ENCODE measurements around the gene SAXO2.
"Not testable (repeated sequence)": the region's sequence is repeated elsewhere in the genome, so short reads cannot be mapped to it uniquely, and the experiment has no call there.

Gene SAXO2

DNA sequence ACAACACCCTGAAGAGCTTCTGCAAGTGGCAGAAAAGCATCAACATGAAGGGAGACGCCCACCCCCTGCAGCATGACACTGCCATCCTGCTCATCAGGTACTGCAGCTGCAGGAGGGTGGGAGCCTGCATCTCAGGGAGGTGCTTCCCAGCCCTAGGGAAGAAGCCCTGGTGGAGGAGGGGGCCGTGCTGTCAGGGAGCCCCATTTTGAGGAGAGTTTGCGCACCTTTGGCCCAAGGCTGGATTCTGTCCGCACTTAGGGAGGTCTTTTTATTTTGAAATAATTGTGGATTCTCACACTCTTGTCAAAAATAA lies 42.1 kb downstream of the SAXO2 start:
- no peak overlapping the region for H3K4me3 ChIP-seq (ENCODE audit: low read depth, low read length)
- TF ChIP-seq, protein P1, sequence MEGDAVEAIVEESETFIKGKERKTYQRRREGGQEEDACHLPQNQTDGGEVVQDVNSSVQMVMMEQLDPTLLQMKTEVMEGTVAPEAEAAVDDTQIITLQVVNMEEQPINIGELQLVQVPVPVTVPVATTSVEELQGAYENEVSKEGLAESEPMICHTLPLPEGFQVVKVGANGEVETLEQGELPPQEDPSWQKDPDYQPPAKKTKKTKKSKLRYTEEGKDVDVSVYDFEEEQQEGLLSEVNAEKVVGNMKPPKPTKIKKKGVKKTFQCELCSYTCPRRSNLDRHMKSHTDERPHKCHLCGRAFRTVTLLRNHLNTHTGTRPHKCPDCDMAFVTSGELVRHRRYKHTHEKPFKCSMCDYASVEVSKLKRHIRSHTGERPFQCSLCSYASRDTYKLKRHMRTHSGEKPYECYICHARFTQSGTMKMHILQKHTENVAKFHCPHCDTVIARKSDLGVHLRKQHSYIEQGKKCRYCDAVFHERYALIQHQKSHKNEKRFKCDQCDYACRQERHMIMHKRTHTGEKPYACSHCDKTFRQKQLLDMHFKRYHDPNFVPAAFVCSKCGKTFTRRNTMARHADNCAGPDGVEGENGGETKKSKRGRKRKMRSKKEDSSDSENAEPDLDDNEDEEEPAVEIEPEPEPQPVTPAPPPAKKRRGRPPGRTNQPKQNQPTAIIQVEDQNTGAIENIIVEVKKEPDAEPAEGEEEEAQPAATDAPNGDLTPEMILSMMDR (IDR thresholded peaks at IDR 0.05; ENCODE audit: low read depth, low read length, missing control alignments): no peak
- no peak for DNase-seq (ENCODE audit: low read depth)
- in situ Hi-C loops (cut with HindIII; ENCODE audit: low sequenced_read_pairs): no loop called here

DNA sequence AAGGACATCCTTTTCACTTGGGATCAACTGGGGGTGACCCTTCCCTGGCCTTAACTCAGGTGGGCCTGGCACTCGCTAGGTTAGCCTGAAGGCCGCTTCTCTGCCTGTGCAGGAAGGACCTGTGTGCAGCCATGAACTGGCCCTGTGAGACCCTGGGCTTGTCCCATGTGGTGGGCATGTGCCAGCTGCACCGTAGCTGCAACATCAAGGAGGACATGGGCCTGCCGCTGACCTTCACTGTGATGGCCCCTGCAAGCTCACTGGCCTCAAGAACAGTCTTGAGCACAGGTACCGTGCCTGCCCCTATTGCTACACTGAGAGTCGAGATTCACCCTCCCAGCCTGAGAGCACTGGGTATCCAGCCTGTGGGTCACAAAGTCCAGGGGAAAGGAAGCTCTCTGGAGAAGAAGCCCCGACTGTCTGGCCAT lies 43.0 kb downstream of the SAXO2 start:
- TF ChIP-seq, protein P1 (IDR thresholded peaks at IDR 0.05; ENCODE audit: low read depth, low read length, missing control alignments): no peak
- no peak overlapping the region for H3K4me3 ChIP-seq (ENCODE audit: low read depth, low read length)
- in situ Hi-C loops (cut with HindIII; ENCODE audit: low sequenced_read_pairs): no loop called here
- DNase-seq (ENCODE audit: low read depth): no peak

DNA sequence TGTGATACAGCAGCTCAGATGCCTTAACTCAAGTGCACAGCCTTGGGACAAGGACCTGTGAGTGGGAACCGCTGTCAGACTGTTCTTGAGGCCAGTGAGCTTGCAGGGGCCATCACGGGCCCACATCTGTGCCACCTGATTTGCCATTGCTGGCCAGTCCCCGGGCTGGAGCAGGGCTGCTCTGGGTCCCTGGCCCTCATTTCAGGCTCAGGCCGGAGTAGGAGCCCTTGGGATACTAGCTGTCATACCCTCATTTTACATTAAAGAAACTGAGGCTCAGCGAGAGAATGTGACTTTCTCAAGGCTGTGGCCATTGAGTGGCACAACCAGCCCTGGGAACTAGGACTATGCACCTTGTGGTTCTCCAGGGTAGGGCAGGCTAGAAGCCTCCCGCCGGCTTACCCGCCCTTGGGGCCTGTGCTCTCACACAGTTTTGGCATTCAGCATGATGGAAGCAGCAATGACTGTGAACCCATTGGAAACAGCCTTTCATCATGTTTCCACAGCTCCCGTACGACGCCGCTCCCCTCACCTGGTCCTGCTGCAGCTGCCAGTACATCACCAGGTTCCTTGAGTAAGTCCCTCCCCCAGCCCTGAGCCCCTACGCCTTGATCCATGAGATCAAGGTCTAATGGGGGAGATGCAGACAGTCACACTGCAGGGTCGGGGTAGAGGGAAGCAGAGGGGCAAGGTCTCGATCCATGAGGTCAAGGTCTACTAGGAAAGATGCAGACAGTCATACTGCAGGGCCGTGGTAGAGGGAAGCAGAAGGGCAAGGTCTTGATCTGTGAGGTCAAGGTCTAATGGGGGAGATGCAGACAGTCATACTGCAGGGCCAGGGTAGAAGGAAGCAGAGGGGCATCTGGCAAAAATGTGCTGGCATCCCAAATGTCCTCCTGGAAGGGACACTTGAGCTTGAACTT lies 44.4 kb downstream of the SAXO2 start:
- in situ Hi-C loops (cut with HindIII; ENCODE audit: low sequenced_read_pairs): no loop called here
- TF ChIP-seq, protein P1 (IDR thresholded peaks at IDR 0.05; ENCODE audit: low read depth, low read length, missing control alignments): no peak
- H3K4me3 ChIP-seq (ENCODE audit: low read depth, low read length): no peak overlapping the region
- no peak for DNase-seq (ENCODE audit: low read depth)

DNA sequence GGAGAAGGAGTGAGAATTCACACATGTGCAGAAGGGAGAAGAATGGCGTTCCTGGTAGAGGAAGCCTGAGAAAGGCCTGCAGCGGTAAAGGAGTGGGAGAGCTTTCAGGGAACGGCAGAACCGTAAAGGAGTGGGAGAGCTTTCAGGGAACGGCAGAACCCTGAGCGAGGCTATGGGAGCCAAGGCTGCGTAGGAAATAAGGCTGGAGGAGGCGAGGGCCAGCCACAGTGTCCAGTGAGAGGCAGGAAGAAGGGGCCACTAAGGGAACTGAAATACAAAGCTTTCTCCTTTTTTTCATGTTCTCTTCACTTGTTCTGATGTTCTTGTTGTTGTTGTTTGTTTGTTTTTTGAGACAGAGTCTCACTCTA lies 45.1 kb downstream of the SAXO2 start:
- TF ChIP-seq, protein P1 (IDR thresholded peaks at IDR 0.05; ENCODE audit: low read depth, low read length, missing control alignments): no peak
- DNase-seq (ENCODE audit: low read depth): no peak
- no peak overlapping the region for H3K4me3 ChIP-seq (ENCODE audit: low read depth, low read length)
- in situ Hi-C loops (cut with HindIII; ENCODE audit: low sequenced_read_pairs): no loop called here

DNA sequence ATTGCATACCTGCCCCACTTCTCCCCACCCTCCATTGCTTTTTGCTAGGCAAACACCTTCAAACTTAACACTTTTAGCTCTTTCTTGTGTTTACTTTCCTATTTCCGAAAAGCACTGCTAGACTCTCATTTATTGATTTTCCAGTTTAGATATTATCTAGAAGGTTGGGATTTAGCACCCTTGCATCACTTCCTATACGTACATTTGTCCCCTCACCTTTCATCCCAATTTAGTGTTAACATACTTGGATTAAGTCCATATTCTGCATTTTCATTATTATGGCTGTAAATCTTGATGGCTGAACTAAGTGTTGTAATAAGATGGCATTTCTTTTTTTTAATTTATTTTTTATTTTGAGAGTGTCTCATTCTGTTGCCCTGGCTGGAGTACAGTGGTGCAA lies 47.2 kb downstream of the SAXO2 start:
- TF ChIP-seq, protein P1 (IDR thresholded peaks at IDR 0.05; ENCODE audit: low read depth, low read length, missing control alignments): no peak
- DNase-seq (ENCODE audit: low read depth): no peak
- no peak overlapping the region for H3K4me3 ChIP-seq (ENCODE audit: low read depth, low read length)
- in situ Hi-C loops (cut with HindIII; ENCODE audit: low sequenced_read_pairs): no loop called here

DNA sequence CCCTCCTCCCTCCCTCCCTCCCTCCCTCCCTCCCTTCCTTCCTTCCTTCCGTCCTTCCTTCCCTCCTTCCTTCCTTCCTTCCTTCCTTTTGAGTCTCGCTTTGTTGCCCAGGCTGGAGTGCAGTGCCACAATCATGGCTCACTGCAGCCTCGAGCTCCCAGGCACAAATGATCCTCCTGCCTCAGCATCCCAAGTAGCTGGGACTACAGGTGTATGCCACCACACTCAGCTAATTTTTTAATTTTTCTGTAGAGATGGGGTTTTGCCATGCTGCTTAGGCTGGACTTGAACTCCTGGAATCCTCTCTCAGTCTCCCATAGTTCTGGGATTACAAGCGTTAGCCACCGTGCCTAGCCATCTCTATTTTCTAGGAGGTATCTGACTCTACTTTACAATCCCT lies 48.7 kb downstream of the SAXO2 start:
- H3K4me3 ChIP-seq (ENCODE audit: low read depth, low read length); in situ Hi-C loops (cut with HindIII; ENCODE audit: low sequenced_read_pairs); DNase-seq (ENCODE audit: low read depth): not testable (repeated sequence)

DNA sequence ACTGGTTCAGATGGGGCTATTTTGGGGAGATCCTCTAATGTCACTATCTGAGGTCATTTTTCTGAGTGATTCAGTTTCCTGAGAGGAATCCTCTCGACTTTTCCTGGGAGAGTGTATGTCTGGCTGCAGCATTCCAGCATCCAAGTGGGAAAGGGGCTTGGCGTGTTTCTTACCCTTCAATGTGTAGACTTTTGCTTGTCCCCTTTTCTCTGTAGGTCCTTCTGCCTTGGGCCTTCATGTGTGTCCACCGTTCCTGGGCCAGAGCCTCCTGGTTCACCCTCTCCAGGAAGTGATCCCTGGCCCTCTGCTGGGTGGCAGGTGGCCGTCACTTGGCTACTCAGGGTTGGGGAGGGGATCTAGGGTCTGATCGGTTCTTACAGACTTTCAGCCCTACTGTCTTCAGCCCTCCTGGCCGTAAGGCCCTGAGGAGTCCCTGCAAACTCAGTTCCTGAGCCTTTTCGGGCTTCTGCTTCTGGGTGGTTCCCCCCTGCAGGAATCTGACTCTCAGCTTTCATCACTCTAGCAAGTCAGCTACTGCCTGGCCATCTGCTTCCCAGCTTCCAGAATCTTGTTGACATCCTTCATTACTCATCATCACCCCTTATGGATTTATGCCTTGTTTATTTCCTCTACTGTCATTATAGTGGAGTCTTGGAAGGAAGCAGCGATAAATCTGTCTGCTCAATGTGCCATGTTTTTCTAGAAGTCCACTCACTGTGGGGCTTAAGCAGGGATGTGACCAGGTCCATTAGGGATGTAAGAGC lies 50.1 kb downstream of the SAXO2 start:
- in situ Hi-C loops (cut with HindIII; ENCODE audit: low sequenced_read_pairs): no loop called here
- no peak overlapping the region for H3K4me3 ChIP-seq (ENCODE audit: low read depth, low read length)
- TF ChIP-seq, protein P1 (IDR thresholded peaks at IDR 0.05; ENCODE audit: low read depth, low read length, missing control alignments): no peak
- DNase-seq (ENCODE audit: low read depth): no peak

Measured in astrocyte of the cerebellum (primary cell).